ENCODE data around the gene ZNF618.

ZNF618 gene

DNA sequence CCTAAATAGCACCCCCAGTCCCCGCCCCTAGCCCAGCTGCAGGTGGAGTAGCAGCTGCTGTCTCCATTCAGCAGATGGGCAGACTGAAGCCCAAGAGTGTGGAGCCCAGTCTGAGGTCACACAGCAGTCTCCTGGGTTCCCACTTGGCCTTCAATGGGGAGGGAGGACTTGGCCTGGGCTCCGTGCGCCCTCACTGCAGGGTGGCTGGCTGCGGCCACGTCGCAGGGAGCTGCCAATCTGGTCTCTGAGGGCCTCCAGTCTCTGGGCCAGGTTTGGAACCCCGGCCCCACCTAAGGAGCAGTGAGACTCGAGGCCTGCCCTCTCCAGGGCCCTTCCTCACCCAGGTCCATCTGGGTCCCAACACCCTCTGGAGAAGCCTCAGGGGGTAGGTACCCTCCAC lies 215.6 kb downstream of the ZNF618 start:
- TF ChIP-seq CTCF (IDR thresholded peaks at IDR 0.05): no peak

DNA sequence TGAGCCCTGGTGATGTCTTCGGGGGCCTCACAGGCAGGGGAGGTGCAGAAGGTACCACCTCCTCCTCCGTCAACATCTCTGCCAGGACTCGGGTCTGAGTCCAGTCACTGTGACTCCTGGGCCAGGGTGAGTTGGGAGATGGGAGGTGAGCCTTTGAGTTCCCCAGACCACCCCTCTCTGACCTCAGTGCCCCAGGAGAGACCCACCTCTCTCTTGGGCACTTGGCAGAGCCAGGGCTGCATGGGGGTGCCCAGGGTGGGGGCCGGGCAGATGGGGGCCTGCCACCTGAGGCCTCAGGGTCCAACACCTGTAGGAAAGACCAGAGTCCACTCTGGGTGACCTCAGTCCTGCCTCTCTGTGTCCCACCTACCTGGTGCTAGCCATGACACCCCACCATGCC lies 216.2 kb downstream of the ZNF618 start:
- no peak for TF ChIP-seq CTCF (IDR thresholded peaks at IDR 0.05)

DNA sequence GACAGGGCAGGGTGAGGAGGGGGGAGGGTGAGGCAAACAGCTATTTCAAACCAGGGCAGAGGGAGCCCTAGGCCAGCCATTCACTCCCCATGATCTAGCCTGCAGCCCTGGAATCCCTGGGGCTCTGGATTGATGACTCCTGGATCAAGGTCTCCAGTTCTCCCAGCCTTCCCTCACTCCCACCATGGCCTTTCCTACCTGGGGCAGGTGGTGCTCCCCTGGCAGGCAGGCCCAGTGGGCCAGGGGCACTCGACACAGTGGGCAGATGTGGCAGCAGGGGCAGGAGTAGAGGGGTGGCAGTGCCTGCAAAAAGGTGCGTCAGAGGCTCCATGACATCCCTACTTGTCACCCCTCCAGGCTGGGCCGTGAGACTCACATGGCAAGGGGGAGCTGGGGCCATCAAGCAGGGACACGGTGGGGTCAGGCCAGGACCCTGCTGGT lies 216.9 kb downstream of the ZNF618 start:
- no peak for TF ChIP-seq CTCF (IDR thresholded peaks at IDR 0.05)

- TF ChIP-seq CTCF (IDR thresholded peaks at IDR 0.05): no peak
Measured at GRCh38 chr9:114093761-114094505, 217.8 kb downstream of the ZNF618 start.

DNA sequence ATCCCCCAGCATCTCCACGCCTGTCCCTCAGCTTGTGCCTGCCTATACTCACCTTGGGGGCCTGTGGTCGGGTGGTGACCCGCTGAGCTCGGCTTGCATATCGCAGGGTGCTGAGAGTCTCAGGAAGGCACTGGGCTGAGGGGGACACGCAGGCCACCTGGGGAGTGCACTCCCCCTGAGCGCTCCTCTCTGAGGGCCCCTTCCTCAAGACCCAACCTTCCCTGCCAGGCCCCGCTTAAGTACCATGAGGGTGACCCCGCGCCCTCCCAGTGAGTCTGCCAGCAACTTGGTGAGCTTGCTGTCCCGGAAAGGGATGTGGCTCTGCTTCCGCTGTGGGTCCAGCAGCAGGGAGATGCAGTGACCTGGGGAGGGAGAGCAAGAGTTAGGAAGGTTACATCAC lies 218.9 kb downstream of the ZNF618 start:
- TF ChIP-seq CTCF (IDR thresholded peaks at IDR 0.05): no peak

DNA sequence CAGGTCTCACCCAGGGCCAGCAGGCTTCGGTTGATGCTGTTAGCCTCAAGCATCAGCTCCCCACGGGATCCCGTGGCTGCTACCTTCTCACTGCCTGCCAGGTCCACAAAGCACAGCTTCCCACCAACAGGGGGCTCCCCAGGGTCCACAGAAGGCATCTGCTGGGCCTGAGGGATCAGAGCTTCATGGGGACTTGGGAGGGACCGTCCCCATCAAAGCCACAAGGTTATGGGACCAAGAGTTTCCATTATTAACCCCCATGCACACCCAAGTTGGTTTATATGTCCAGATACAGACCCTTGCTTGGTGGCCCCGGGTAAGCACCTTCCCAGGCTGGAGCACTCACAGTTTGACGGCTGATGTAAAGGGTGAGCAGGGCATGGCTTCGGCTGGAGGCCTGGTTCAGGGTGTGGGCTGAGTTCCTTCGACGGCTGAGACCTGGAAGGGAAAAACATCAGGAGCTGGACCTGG lies 220.0 kb downstream of the ZNF618 start:
- no peak for TF ChIP-seq CTCF (IDR thresholded peaks at IDR 0.05)

- TF ChIP-seq CTCF (IDR thresholded peaks at IDR 0.05): no peak
Measured at GRCh38 chr9:114096866-114097612, 220.9 kb downstream of the ZNF618 start.

Measured in LNCAP (cell line).